MG63 (cell line): ENCODE data around the gene HSPA6. TPM values are rescaled to one million over a fixed set of nuclear protein-coding genes. Genes with fewer than 3 reads are reported as not detected.
"Not testable (repeated sequence)": the region's sequence is repeated elsewhere in the genome, so short reads cannot be mapped to it uniquely, and the experiment has no call there.

Experiments used
- DNase-seq: peaks from one replicate; pipeline ENCODE4 v3.0.0-alpha.2; 2020
- H3K27me3 ChIP-seq: fragments of 250-450 bp; sonication (Bioruptor Pico); 2 replicates; pipeline ENCODE4 v1.5.1; 2020; ENCODE audit warnings: mild to moderate bottlenecking, moderate library complexity
- H3K36me3 ChIP-seq: fragments of 250-450 bp; sonication (Bioruptor Pico); 2 replicates; pipeline ENCODE4 v1.5.1; 2020; ENCODE audit warnings: mild to moderate bottlenecking, moderate library complexity
- H3K4me3 ChIP-seq: fragments of 250-450 bp; sonication (Bioruptor Pico); 2 replicates; pipeline ENCODE4 v1.5.1; 2020; ENCODE audit warnings: mild to moderate bottlenecking, moderate library complexity
- H3K9me3 ChIP-seq: fragments of 250-450 bp; sonication (Bioruptor Pico); 2 replicates; pipeline ENCODE4 v1.5.1; 2020; ENCODE audit warnings: mild to moderate bottlenecking, moderate library complexity
- total RNA-seq: library from RNA; depleted of rRNA; stranded (reverse); fragments of >200 nt; shearing (Covaris generic); gene quantifications from 2 replicates; pipeline ENCODE4 v1.2.3, GENCODE V29; 2014; ENCODE audit warnings: low replicate concordance

The HSPA6 gene
- total RNA-seq, 1 experiment from 2014 or later = 1.1 TPM

GRCh38 chr1:161545005-161545731, 20.8 kb downstream of the HSPA6 start:
- not testable (repeated sequence) for H3K36me3 ChIP-seq, DNase-seq, H3K4me3 ChIP-seq, H3K9me3 ChIP-seq, H3K27me3 ChIP-seq

- not testable (repeated sequence) for H3K36me3 ChIP-seq, H3K27me3 ChIP-seq, H3K9me3 ChIP-seq, DNase-seq, H3K4me3 ChIP-seq
Measured at GRCh38 chr1:161547995-161548741, 23.8 kb downstream of the HSPA6 start.

- H3K36me3 ChIP-seq, H3K9me3 ChIP-seq, H3K27me3 ChIP-seq, DNase-seq, H3K4me3 ChIP-seq: not testable (repeated sequence)
Measured at GRCh38 chr1:161548749-161549406, 24.5 kb downstream of the HSPA6 start.

- no peaks in the 10 kb centered on the region for H3K9me3 ChIP-seq
- H3K27me3 ChIP-seq = no peaks in the 10 kb centered on the region
- no peaks in the 10 kb centered on the region for H3K36me3 ChIP-seq
- no peak within 1 kb of the TSS for H3K4me3 ChIP-seq
- DNase-seq = no peak
Measured at GRCh38 chr1:161549652-161550051, 25.3 kb downstream of the HSPA6 start, which contains the start of gene FCGR3A. FCGR3A (minus strand) TSS chr1:161549818; CDS start chr1:161549736, 82 bp downstream.

GRCh38 chr1:161550942-161551341, 26.6 kb downstream of the HSPA6 start:
- not testable (repeated sequence) for H3K9me3 ChIP-seq, DNase-seq, H3K27me3 ChIP-seq, H3K4me3 ChIP-seq, H3K36me3 ChIP-seq

- DNase-seq, H3K9me3 ChIP-seq, H3K27me3 ChIP-seq, H3K36me3 ChIP-seq, H3K4me3 ChIP-seq: not testable (repeated sequence)
Measured at GRCh38 chr1:161553631-161554030, 29.3 kb downstream of the HSPA6 start.

- not testable (repeated sequence) for H3K9me3 ChIP-seq, DNase-seq, H3K4me3 ChIP-seq, H3K27me3 ChIP-seq, H3K36me3 ChIP-seq
Measured at GRCh38 chr1:161554340-161554739, 30.0 kb downstream of the HSPA6 start.

- H3K4me3 ChIP-seq, DNase-seq, H3K9me3 ChIP-seq, H3K36me3 ChIP-seq, H3K27me3 ChIP-seq: not testable (repeated sequence)
Measured at GRCh38 chr1:161554815-161555417, 30.6 kb downstream of the HSPA6 start.

GRCh38 chr1:161556143-161556542, 31.8 kb downstream of the HSPA6 start:
- not testable (repeated sequence) for H3K9me3 ChIP-seq, H3K4me3 ChIP-seq, H3K27me3 ChIP-seq, DNase-seq, H3K36me3 ChIP-seq

- not testable (repeated sequence) for H3K27me3 ChIP-seq, H3K9me3 ChIP-seq, H3K4me3 ChIP-seq, DNase-seq, H3K36me3 ChIP-seq
Measured at GRCh38 chr1:161556990-161557389, 32.6 kb downstream of the HSPA6 start.

GRCh38 chr1:161557506-161558450, 33.4 kb downstream of the HSPA6 start:
- H3K27me3 ChIP-seq, H3K4me3 ChIP-seq, DNase-seq, H3K9me3 ChIP-seq, H3K36me3 ChIP-seq: not testable (repeated sequence)

GRCh38 chr1:161560960-161561715, 36.8 kb downstream of the HSPA6 start:
- H3K27me3 ChIP-seq, DNase-seq, H3K4me3 ChIP-seq, H3K36me3 ChIP-seq, H3K9me3 ChIP-seq: not testable (repeated sequence)

- H3K36me3 ChIP-seq, H3K4me3 ChIP-seq, DNase-seq, H3K9me3 ChIP-seq, H3K27me3 ChIP-seq: not testable (repeated sequence)
Measured at GRCh38 chr1:161562441-161562840, 38.1 kb downstream of the HSPA6 start.

GRCh38 chr1:161563522-161563921, 39.2 kb downstream of the HSPA6 start:
- H3K4me3 ChIP-seq, H3K36me3 ChIP-seq, H3K27me3 ChIP-seq, DNase-seq, H3K9me3 ChIP-seq: not testable (repeated sequence)

GRCh38 chr1:161566602-161566960, 42.2 kb downstream of the HSPA6 start:
- not testable (repeated sequence) for H3K9me3 ChIP-seq, DNase-seq, H3K4me3 ChIP-seq, H3K27me3 ChIP-seq, H3K36me3 ChIP-seq

- H3K36me3 ChIP-seq, DNase-seq, H3K9me3 ChIP-seq, H3K4me3 ChIP-seq, H3K27me3 ChIP-seq: not testable (repeated sequence)
Measured at GRCh38 chr1:161571703-161572102, 47.4 kb downstream of the HSPA6 start.
